Activated T-helper 1 cell treated with anti-CD3 and anti-CD28 coated beads, Interleukin-2, amount 50 U/mL, for 16 hours (primary cell): ENCODE data around the gene FREM3.
"Not testable (repeated sequence)": the region's sequence is repeated elsewhere in the genome, so short reads cannot be mapped to it uniquely, and the experiment has no call there.

Experiments used
- DNase-seq, 2 donors: peaks; one replicate each; pipeline ENCODE4 v3.0.0-alpha.2; 2020; ENCODE audit warnings: low read depth in 1 of 2, low spot score in 1 of 2

FREM3 gene

GRCh38 chr4:143700416-143701352 lies at the start of gene FREM3:
Gene FREM3 (minus strand): TSS chr4:143700675. CDS start chr4:143700675, 0 bp downstream.
- no peak for DNase-seq

GRCh38 chr4:143745874-143746273 lies 45.4 kb upstream of the FREM3 start:
- DNase-seq, result no peak

- DNase-seq, result no peak
Measured at GRCh38 chr4:143743591-143743990, 43.1 kb upstream of the FREM3 start.

- DNase-seq, result no peak
Measured at GRCh38 chr4:143742834-143743233, 42.4 kb upstream of the FREM3 start.

GRCh38 chr4:143736861-143737260 lies 36.4 kb upstream of the FREM3 start:
- no peak for DNase-seq

GRCh38 chr4:143736061-143736460 lies 35.6 kb upstream of the FREM3 start:
- not testable (repeated sequence) for DNase-seq

- no peak for DNase-seq
Measured at GRCh38 chr4:143728166-143728565, 27.7 kb upstream of the FREM3 start.

- no peak for DNase-seq
Measured at GRCh38 chr4:143726714-143727113, 26.2 kb upstream of the FREM3 start.

GRCh38 chr4:143721317-143721716 lies 20.8 kb upstream of the FREM3 start:
- no peak for DNase-seq

- not testable (repeated sequence) for DNase-seq
Measured at GRCh38 chr4:143718748-143719147, 18.3 kb upstream of the FREM3 start.

GRCh38 chr4:143713955-143714625 lies 13.6 kb upstream of the FREM3 start:
- no peak for DNase-seq

GRCh38 chr4:143713553-143713952 lies 13.1 kb upstream of the FREM3 start:
- no peak for DNase-seq

- no peak for DNase-seq
Measured at GRCh38 chr4:143712155-143712550, 11.7 kb upstream of the FREM3 start.

- DNase-seq, result no peak
Measured at GRCh38 chr4:143711543-143712154, 11.2 kb upstream of the FREM3 start.

- no peak for DNase-seq
Measured at GRCh38 chr4:143701365-143701764, 890 bp upstream of the FREM3 start.

- DNase-seq, result no peak
Measured at GRCh38 chr4:143700046-143700415, 444 bp downstream of the FREM3 start.

- DNase-seq, result no peak
Measured at GRCh38 chr4:143699331-143700045, 987 bp downstream of the FREM3 start.

- no peak for DNase-seq
Measured at GRCh38 chr4:143693856-143694255, 6.6 kb downstream of the FREM3 start.

GRCh38 chr4:143692241-143692640 lies 8.2 kb downstream of the FREM3 start:
- DNase-seq, result no peak

- DNase-seq, result no peak
Measured at GRCh38 chr4:143679434-143679833, 21.0 kb downstream of the FREM3 start.

GRCh38 chr4:143673629-143674028 lies 26.8 kb downstream of the FREM3 start:
- DNase-seq, result not testable (repeated sequence)
